ENCODE data around the gene STOML1. TPM values are rescaled to one million over a fixed set of nuclear protein-coding genes. Genes with fewer than 3 reads are reported as not detected.

Gene STOML1
- total and polyA plus RNA-seq, 2 experiments from 2014 or later, result 8.2 to 15.6 TPM

GRCh38 chr15:74037171-74038117 lies 45.3 kb upstream of the STOML1 start:
- Histone ChIP-seq H3K36me3 (peaks cover 6% of the 10 kb centered on the region), H3K4me1 (ENCODE audit: low read depth) (peaks cover 11% of the 10 kb centered on the region), H3K27me3 (no peaks in the 10 kb centered on the region), H3K4me3 (no peak overlapping the region), H3K9me3 (ENCODE audit: low read depth) (no peaks in the 10 kb centered on the region), H3K27ac (no peak overlapping the region)
- TF ChIP-seq, protein P1, sequence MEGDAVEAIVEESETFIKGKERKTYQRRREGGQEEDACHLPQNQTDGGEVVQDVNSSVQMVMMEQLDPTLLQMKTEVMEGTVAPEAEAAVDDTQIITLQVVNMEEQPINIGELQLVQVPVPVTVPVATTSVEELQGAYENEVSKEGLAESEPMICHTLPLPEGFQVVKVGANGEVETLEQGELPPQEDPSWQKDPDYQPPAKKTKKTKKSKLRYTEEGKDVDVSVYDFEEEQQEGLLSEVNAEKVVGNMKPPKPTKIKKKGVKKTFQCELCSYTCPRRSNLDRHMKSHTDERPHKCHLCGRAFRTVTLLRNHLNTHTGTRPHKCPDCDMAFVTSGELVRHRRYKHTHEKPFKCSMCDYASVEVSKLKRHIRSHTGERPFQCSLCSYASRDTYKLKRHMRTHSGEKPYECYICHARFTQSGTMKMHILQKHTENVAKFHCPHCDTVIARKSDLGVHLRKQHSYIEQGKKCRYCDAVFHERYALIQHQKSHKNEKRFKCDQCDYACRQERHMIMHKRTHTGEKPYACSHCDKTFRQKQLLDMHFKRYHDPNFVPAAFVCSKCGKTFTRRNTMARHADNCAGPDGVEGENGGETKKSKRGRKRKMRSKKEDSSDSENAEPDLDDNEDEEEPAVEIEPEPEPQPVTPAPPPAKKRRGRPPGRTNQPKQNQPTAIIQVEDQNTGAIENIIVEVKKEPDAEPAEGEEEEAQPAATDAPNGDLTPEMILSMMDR (IDR thresholded peaks at IDR 0.05; ENCODE audit: low read depth, low read length), result no peak
- DNase-seq (ENCODE audit: low read depth in 1 of 2, low spot score in 1 of 2), result no peak

DNA sequence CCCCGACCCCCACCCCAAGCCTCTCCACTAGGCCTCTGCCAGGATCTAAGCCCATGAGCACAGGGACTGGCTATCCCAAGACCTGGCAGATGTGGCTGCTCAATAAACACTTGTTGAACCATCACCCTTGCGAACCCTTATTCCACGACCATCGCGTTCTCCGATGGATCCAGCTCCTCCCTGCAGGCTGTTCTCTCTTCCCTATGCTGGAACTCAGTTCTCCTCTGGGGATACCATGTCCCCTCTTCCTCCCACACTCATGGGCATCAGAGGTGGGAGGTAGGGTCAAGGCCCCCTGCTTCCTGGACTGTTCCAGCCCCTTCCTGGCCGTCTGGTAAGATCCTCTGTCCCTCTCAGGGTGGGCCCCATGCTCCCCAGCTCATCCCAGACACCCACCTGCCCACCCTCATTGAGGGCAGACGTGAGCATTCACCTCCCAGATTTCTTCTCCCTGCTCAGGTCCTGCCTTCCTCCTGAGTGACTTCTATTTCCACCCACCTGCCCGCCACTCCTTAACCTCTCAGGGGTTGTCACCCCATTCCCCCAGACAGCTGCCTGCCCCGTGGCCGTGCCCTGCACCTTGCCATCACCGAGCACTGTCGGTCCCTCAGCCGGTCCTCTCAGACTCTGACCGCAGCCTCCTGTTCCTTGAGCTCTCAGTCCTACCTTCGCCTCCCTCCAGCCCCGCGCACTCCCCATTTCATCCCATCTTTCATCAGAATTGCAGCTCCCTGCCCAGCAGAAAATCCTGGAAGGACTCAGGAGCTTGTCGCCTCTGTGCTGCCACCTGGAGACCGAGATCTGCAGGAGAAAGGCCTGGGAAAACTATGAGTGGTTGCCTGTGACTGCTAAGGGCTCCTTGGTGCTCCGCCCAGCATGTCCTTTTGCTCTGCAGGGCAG lies 44.4 kb upstream of the STOML1 start:
- Histone ChIP-seq H3K4me3 (no peak overlapping the region), H3K4me1 (ENCODE audit: low read depth) (peaks cover 11% of the 10 kb centered on the region), H3K27ac (no peak overlapping the region), H3K27me3 (no peaks in the 10 kb centered on the region), H3K36me3 (peaks cover 6% of the 10 kb centered on the region), H3K9me3 (ENCODE audit: low read depth) (no peaks in the 10 kb centered on the region)
- TF ChIP-seq, protein P1 (IDR thresholded peaks at IDR 0.05; ENCODE audit: low read depth, low read length), result peak; percentile 74
- DNase-seq (ENCODE audit: low read depth in 1 of 2, low spot score in 1 of 2), result peak; percentile 83 to 84

DNA sequence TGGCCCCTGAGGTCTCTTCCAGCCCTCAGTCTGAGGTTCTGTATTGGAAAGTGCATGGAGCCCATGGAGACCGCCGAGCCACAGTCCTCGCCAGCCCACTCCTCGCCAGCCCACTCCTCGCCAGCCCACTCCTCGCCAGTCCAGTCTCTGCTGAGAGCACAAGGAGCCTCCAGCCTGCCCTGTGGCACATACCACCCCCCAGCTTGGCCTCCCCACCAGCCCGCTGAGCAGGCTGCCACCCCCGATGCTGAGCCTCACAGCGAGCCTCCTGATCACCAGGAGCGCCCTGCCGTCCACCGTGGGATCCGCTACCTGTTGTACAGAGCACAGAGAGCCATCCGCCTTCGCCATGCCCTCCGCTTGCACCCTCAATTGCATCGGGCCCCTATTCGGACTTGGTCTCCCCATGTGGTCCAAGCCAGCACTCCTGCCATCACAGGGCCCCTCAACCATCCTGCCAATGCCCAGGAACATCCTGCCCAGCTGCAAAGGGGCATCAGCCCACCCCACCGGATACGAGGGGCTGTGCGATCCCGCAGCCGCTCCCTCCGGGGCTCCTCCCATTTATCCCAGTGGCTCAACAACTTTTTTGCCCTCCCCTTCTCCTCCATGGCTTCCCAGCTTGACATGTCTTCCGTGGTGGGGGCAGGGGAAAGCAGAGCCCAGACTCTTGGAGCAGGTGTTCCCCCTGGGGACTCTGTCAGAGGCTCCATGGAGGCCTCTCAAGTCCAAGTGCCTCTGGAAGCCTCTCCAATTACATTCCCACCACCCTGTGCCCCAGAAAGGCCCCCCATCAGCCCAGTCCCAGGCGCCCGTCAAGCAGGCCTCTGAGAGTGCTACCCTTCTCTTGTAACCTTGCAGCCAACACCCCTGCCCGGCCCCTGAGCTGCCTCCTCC lies 43.3 kb upstream of the STOML1 start:
- Histone ChIP-seq H3K4me1 (ENCODE audit: low read depth) (peaks cover 11% of the 10 kb centered on the region), H3K9me3 (ENCODE audit: low read depth) (no peaks in the 10 kb centered on the region), H3K4me3 (no peak overlapping the region), H3K36me3 (peaks cover 6% of the 10 kb centered on the region), H3K27ac (no peak overlapping the region), H3K27me3 (no peaks in the 10 kb centered on the region)
- TF ChIP-seq, protein P1 (IDR thresholded peaks at IDR 0.05; ENCODE audit: low read depth, low read length), result no peak
- DNase-seq (ENCODE audit: low read depth in 1 of 2, low spot score in 1 of 2), result peak in 1 of 2 donors; percentile 22

- Histone ChIP-seq H3K36me3 (peaks cover 6% of the 10 kb centered on the region), H3K4me1 (ENCODE audit: low read depth) (peaks cover 7% of the 10 kb centered on the region), H3K4me3 (no peak overlapping the region), H3K9me3 (ENCODE audit: low read depth) (no peaks in the 10 kb centered on the region), H3K27ac (no peak overlapping the region), H3K27me3 (no peaks in the 10 kb centered on the region)
- TF ChIP-seq, protein P1 (IDR thresholded peaks at IDR 0.05; ENCODE audit: low read depth, low read length), result no peak
- DNase-seq (ENCODE audit: low read depth in 1 of 2, low spot score in 1 of 2), result no peak
Observed at GRCh38 chr15:74034206-74034755, 42.2 kb upstream of the STOML1 start.

Measured in cardiac muscle cell (in vitro differentiated cells and primary cell).